HepG2 (cell line): ENCODE measurements around the gene ZNF526. TPM values are rescaled to one million over a fixed set of nuclear protein-coding genes. Genes with fewer than 3 reads are reported as not detected.
A peak's percentile ranks its signal among the peaks of the same experiment; 100 is the strongest.

Source experiments
- BHLHE40 ChIP-seq: IDR thresholded peaks from 2 replicates; pipeline ENCODE4 v1.6.1; 2011; ENCODE audit warnings: low read length, improper control_type of control experiment
- BRCA1 ChIP-seq: sonication (generic); formaldehyde crosslinking; IDR thresholded peaks from 2 replicates; pipeline ENCODE4 v1.4.0; 2020; ENCODE audit warnings: missing genetic modification reagents
- CREB1 ChIP-seq, 2 experiments: fragments of 450-650 bp in 1 of 2; IDR thresholded peaks; 2 replicates each; pipeline ENCODE4 v1.6.1; 2016 to 2017; ENCODE audit warnings: control low read depth in 1 of 2, mild to moderate bottlenecking in 1 of 2, missing compliant biosample characterization in 1 of 2, missing genetic modification characterization in 1 of 2
- DPF2 ChIP-seq: sonication (generic); formaldehyde crosslinking; IDR thresholded peaks from 2 replicates; pipeline ENCODE4 v1.4.0; 2020; ENCODE audit warnings: mild to moderate bottlenecking, low read depth, missing genetic modification reagents, borderline replicate concordance
- EHMT2 ChIP-seq: fragments of 200-600 bp; sonication (generic); IDR thresholded peaks from 2 replicates; pipeline ENCODE4 v1.7.0; 2017; ENCODE audit warnings: antibody characterized with exemption, low read depth, low read length, borderline replicate concordance
- IRX3 ChIP-seq: sonication (generic); formaldehyde crosslinking; IDR thresholded peaks from 2 replicates; pipeline ENCODE4 v1.8.1; 2023; ENCODE audit warnings: mild to moderate bottlenecking, low read depth, missing genetic modification reagents, borderline replicate concordance
- KDM2A ChIP-seq: sonication (generic); formaldehyde crosslinking; IDR thresholded peaks from 2 replicates; pipeline ENCODE4 v1.4.0; 2020; ENCODE audit warnings: low read depth, missing genetic modification reagents, borderline replicate concordance
- KLF11 ChIP-seq: IDR thresholded peaks from 2 replicates; pipeline ENCODE4 v1.6.1; 2016; ENCODE audit warnings: missing compliant biosample characterization
- NFATC3 ChIP-seq: sonication (generic); formaldehyde crosslinking; IDR thresholded peaks from 2 replicates; pipeline ENCODE4 v1.5.1; 2020; ENCODE audit warnings: mild to moderate bottlenecking, missing genetic modification reagents
- RNF2 ChIP-seq: fragments of 450-650 bp; conservative IDR thresholded peaks from 2 replicates; pipeline ENCODE4 v1.6.1; 2016; ENCODE audit warnings: low read depth
- SNAI1 ChIP-seq: sonication (generic); formaldehyde crosslinking; IDR thresholded peaks from 2 replicates; pipeline ENCODE4 v1.5.0; 2020; ENCODE audit warnings: mild to moderate bottlenecking, missing genetic modification reagents, borderline replicate concordance
- YEATS4 ChIP-seq: sonication (generic); formaldehyde crosslinking; IDR thresholded peaks from 2 replicates; pipeline ENCODE4 v1.4.0; 2020; ENCODE audit warnings: missing genetic modification reagents, borderline replicate concordance
- ZNF12 ChIP-seq: sonication (generic); formaldehyde crosslinking; IDR thresholded peaks from 2 replicates; pipeline ENCODE4 v1.5.0; 2020; ENCODE audit warnings: missing genetic modification reagents
- ZNF225 ChIP-seq: sonication (generic); formaldehyde crosslinking; IDR thresholded peaks from 2 replicates; pipeline ENCODE4 v1.4.0; 2020; ENCODE audit warnings: mild to moderate bottlenecking, missing genetic modification reagents
- ZNF281 ChIP-seq: sonication (generic); formaldehyde crosslinking; IDR thresholded peaks from 2 replicates; pipeline ENCODE4 v1.4.0; 2020; ENCODE audit warnings: missing genetic modification reagents, borderline replicate concordance
- ZNF563 ChIP-seq: sonication (generic); formaldehyde crosslinking; IDR thresholded peaks from 2 replicates; pipeline ENCODE4 v1.8.0; 2022; ENCODE audit warnings: mild to moderate bottlenecking, moderate library complexity, missing genetic modification reagents
- ZNF773 ChIP-seq: sonication (generic); formaldehyde crosslinking; IDR thresholded peaks from 2 replicates; pipeline ENCODE4 v1.4.0; 2020; ENCODE audit warnings: missing genetic modification reagents, borderline replicate concordance
- polyA plus RNA-seq, 8 experiments: library from polyadenylated mRNA; depleted of rRNA in 3 of 8; stranded (reverse) in 7 of 8; unstranded in 1 of 8; fragments of >200 nt; fragmentation: Illumina TruSeq in 4 of 8; extraction: Trizol in 4 of 8; gene quantifications; 2 replicates each; pipeline versions ENCODE4 v1.2.1 to v1.2.3, GENCODE V29; 2011 to 2016; ENCODE audit warnings: low read depth in 4 of 8, missing spikeins in 1 of 8, mixed read lengths in 1 of 8; ENCODE audit not compliant: insufficient read depth in 1 of 8
- total RNA-seq, 5 experiments: library from RNA; depleted of rRNA; stranded (reverse); fragments of >200 nt; fragmentation: Illumina TruSeq; extraction: Trizol; gene quantifications; 2 replicates each; pipeline ENCODE4 v1.2.3, GENCODE V29; 2016; ENCODE audit warnings: low read depth in 1 of 5
- TF ChIP-seq, protein P1 (sequence below): IDR thresholded peaks from 2 replicates; pipeline ENCODE4 v1.6.1; 2016; ENCODE audit warnings: low read depth, borderline replicate concordance
- TF ChIP-seq, protein P2 (sequence below): sonication (generic); formaldehyde crosslinking; IDR thresholded peaks from 2 replicates; pipeline ENCODE4 v1.4.0; 2020; ENCODE audit warnings: low read depth, missing genetic modification reagents

Gene ZNF526
- total and polyA plus RNA-seq, 2 of the 13 experiments (the other 11 are each of a cell fraction or from before 2014, with no cell fraction given): 3.3 to 8.4 TPM

GRCh38 chr19:42244347-42245220, 24.5 kb downstream of the ZNF526 start (continued):
- TF ChIP-seq IRX3 (CRISPR knock-in tag): no peak
- peak; percentile 54; the same call in 1 of the 2 replicates for TF ChIP-seq ZNF225 (CRISPR knock-in tag)
- TF ChIP-seq ZNF12 (CRISPR knock-in tag): peak; percentile 96
- no peak for TF ChIP-seq KLF11 (CRISPR knock-in tag)
- TF ChIP-seq, protein P1, sequence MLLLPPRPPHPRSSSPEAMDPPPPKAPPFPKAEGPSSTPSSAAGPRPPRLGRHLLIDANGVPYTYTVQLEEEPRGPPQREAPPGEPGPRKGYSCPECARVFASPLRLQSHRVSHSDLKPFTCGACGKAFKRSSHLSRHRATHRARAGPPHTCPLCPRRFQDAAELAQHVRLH (CRISPR knock-in tag): no peak; the same call in 1 of the 2 replicates
- TF ChIP-seq BHLHE40: no peak
- no peak for TF ChIP-seq NFATC3
- TF ChIP-seq KDM2A (CRISPR knock-in tag): peak; percentile 83; the same call in 1 of the 2 replicates
- no peak for TF ChIP-seq BRCA1 (CRISPR knock-in tag)
- peak; percentile 33; the same call in 1 of the 2 replicates for TF ChIP-seq YEATS4 (CRISPR knock-in tag)
- no peak for TF ChIP-seq DPF2 (CRISPR knock-in tag)
- TF ChIP-seq EHMT2: no peak
- no peak for TF ChIP-seq ZNF281 (CRISPR knock-in tag)
- no peak for TF ChIP-seq ZNF563 (CRISPR knock-in tag)
- no peak for TF ChIP-seq ZNF773 (CRISPR knock-in tag)
- TF ChIP-seq CREB1 (IDR thresholded peaks at IDR 0.05): peak; percentile 68
- TF ChIP-seq CREB1 (CRISPR knock-in tag; IDR thresholded peaks at IDR 0.05): peak; percentile 94
- TF ChIP-seq RNF2: no peak
- TF ChIP-seq, protein P2, sequence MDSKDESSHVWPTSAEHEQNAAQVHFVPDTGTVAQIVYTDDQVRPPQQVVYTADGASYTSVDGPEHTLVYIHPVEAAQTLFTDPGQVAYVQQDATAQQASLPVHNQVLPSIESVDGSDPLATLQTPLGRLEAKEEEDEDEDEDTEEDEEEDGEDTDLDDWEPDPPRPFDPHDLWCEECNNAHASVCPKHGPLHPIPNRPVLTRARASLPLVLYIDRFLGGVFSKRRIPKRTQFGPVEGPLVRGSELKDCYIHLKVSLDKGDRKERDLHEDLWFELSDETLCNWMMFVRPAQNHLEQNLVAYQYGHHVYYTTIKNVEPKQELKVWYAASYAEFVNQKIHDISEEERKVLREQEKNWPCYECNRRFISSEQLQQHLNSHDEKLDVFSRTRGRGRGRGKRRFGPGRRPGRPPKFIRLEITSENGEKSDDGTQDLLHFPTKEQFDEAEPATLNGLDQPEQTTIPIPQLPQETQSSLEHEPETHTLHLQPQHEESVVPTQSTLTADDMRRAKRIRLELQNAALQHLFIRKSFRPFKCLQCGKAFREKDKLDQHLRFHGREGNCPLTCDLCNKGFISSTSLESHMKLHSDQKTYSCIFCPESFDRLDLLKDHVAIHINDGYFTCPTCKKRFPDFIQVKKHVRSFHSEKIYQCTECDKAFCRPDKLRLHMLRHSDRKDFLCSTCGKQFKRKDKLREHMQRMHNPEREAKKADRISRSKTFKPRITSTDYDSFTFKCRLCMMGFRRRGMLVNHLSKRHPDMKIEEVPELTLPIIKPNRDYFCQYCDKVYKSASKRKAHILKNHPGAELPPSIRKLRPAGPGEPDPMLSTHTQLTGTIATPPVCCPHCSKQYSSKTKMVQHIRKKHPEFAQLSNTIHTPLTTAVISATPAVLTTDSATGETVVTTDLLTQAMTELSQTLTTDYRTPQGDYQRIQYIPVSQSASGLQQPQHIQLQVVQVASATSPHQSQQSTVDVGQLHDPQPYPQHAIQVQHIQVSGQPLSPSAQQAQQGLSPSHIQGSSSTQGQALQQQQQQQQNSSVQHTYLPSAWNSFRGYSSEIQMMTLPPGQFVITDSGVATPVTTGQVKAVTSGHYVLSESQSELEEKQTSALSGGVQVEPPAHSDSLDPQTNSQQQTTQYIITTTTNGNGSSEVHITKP (CRISPR knock-in tag): peak; percentile 33; the same call in 1 of the 2 replicates
- TF ChIP-seq SNAI1 (CRISPR knock-in tag): no peak
